Inflammatory macrophage treated with lipopolysaccharide for 4 hours (primary cell): ENCODE results near the gene TWNK.

Experiments used
- DNase-seq: peaks from one replicate; pipeline ENCODE4 v3.0.0-alpha.2; 2020

The TWNK gene

GRCh38 chr10:100986952-100987684 lies at the start of gene TWNK, which contains the start of gene MRPL43:
TWNK (plus strand) TSS chr10:100987543; CDS start chr10:100988211, 668 bp downstream.
MRPL43 (minus strand) TSS chr10:100987497; CDS start chr10:100987443, 54 bp downstream.
- DNase-seq = peak; percentile 81

GRCh38 chr10:100939763-100940344 lies 47.5 kb upstream of the TWNK start:
- DNase-seq = no peak

GRCh38 chr10:100942229-100942628 lies 45.1 kb upstream of the TWNK start:
- DNase-seq = no peak

GRCh38 chr10:100943508-100943907 lies 43.8 kb upstream of the TWNK start:
- no peak for DNase-seq

GRCh38 chr10:100945754-100946153 lies 41.6 kb upstream of the TWNK start:
- no peak for DNase-seq

- no peak for DNase-seq
Observed at GRCh38 chr10:100948916-100949315, 38.4 kb upstream of the TWNK start.

GRCh38 chr10:100960251-100960650 lies 27.1 kb upstream of the TWNK start:
- peak; percentile 88 for DNase-seq

- DNase-seq = no peak
Observed at GRCh38 chr10:100962351-100963080, 24.8 kb upstream of the TWNK start.

GRCh38 chr10:100963826-100964225 lies 23.5 kb upstream of the TWNK start:
- DNase-seq = no peak

- no peak for DNase-seq
Observed at GRCh38 chr10:100965820-100966219, 21.5 kb upstream of the TWNK start.

GRCh38 chr10:100966887-100967286 lies 20.5 kb upstream of the TWNK start:
- no peak for DNase-seq

- no peak for DNase-seq
Observed at GRCh38 chr10:100967332-100967731, 20.0 kb upstream of the TWNK start.

GRCh38 chr10:100968062-100968736 lies 19.1 kb upstream of the TWNK start:
- no peak for DNase-seq

GRCh38 chr10:100968863-100969186 lies 18.5 kb upstream of the TWNK start:
- DNase-seq = no peak

GRCh38 chr10:100969187-100970075 lies 17.9 kb upstream of the TWNK start, which contains the start of gene SEMA4G:
SEMA4G (plus strand) TSS chr10:100969504; CDS start chr10:100972913, 3,409 bp downstream.
- DNase-seq = peak; percentile 14

GRCh38 chr10:100970076-100970913 lies 17.0 kb upstream of the TWNK start:
- DNase-seq = no peak

GRCh38 chr10:100970914-100971811 lies 16.2 kb upstream of the TWNK start:
- no peak for DNase-seq

GRCh38 chr10:100972115-100972903 lies 15.0 kb upstream of the TWNK start:
- DNase-seq = no peak

- no peak for DNase-seq
Observed at GRCh38 chr10:100972904-100973535, 14.3 kb upstream of the TWNK start.
